KMS-11 (cell line): ENCODE results near the gene SMARCA4.

Experiments
- H2AFZ ChIP-seq: fragments of 200-600 bp; sonication (generic); 2 replicates; pipeline ENCODE4 v1.6.1; 2016; ENCODE audit warnings: antibody characterized with exemption, mixed run types, low read depth
- H3K27ac ChIP-seq: fragments of 200-600 bp; sonication (generic); 2 replicates; pipeline ENCODE4 v1.6.1; 2016; ENCODE audit warnings: mild to moderate bottlenecking, mixed run types
- H3K27me3 ChIP-seq: fragments of 200-600 bp; sonication (generic); 2 replicates; pipeline ENCODE4 v1.6.1; 2017; ENCODE audit warnings: mild to moderate bottlenecking, low read depth, mixed run types, moderate library complexity; ENCODE audit not compliant: insufficient read depth
- H3K36me3 ChIP-seq: fragments of 200-600 bp; sonication (generic); 2 replicates; pipeline ENCODE4 v1.6.1; 2017; ENCODE audit warnings: mild to moderate bottlenecking, mixed run types; ENCODE audit not compliant: insufficient read depth
- H3K4me1 ChIP-seq: fragments of 200-600 bp; sonication (generic); 2 replicates; pipeline ENCODE4 v1.6.1; 2016; ENCODE audit warnings: mild to moderate bottlenecking, low read depth, mixed run types; ENCODE audit not compliant: poor library complexity, severe bottlenecking
- H3K4me2 ChIP-seq: fragments of 200-600 bp; sonication (generic); 2 replicates; pipeline ENCODE4 v1.7.0; 2016; ENCODE audit warnings: mild to moderate bottlenecking, mixed run types
- H3K4me3 ChIP-seq: fragments of 200-600 bp; sonication (generic); IDR thresholded peaks from 2 replicates; pipeline ENCODE4 v1.6.1; 2017; ENCODE audit warnings: low read depth, low read length, mixed read lengths; ENCODE audit not compliant: insufficient read depth
- H3K79me2 ChIP-seq: fragments of 200-600 bp; sonication (generic); 2 replicates; pipeline ENCODE4 v1.6.1; 2016; ENCODE audit warnings: low read depth, mixed run types; ENCODE audit not compliant: insufficient read depth
- H3K9ac ChIP-seq: fragments of 200-600 bp; sonication (generic); 2 replicates; pipeline ENCODE4 v1.6.1; 2016; ENCODE audit warnings: mild to moderate bottlenecking, mixed run types
- H4K20me1 ChIP-seq: fragments of 200-600 bp; sonication (generic); 2 replicates; pipeline ENCODE4 v1.6.1; 2016; ENCODE audit warnings: mild to moderate bottlenecking, mixed run types; ENCODE audit not compliant: insufficient read depth
- CTCF ChIP-seq: fragments of 200-600 bp; sonication (generic); conservative IDR thresholded peaks from 2 replicates; pipeline ENCODE4 v1.6.1; 2017; ENCODE audit warnings: low read depth, mild to moderate bottlenecking, antibody characterized with exemption, low read length, moderate library complexity, mixed read lengths

SMARCA4 gene

GRCh38 chr19:10920288-10920655 lies 40.6 kb upstream of the SMARCA4 start:
- no peak overlapping the region for H3K9ac ChIP-seq
- no peaks in the 10 kb centered on the region for H4K20me1 ChIP-seq
- H3K4me1 ChIP-seq: no peaks in the 10 kb centered on the region
- H3K4me2 ChIP-seq: no peak overlapping the region
- H3K27me3 ChIP-seq: no peaks in the 10 kb centered on the region
- H3K4me3 ChIP-seq: no peak overlapping the region
- H3K27ac ChIP-seq: no peak overlapping the region
- no peak overlapping the region for H2AFZ ChIP-seq
- no peaks in the 10 kb centered on the region for H3K79me2 ChIP-seq
- TF ChIP-seq CTCF: no peak
- no peaks in the 10 kb centered on the region for H3K36me3 ChIP-seq

GRCh38 chr19:10920781-10921180 lies 40.0 kb upstream of the SMARCA4 start:
- Histone ChIP-seq H3K36me3 (no peaks in the 10 kb centered on the region), H3K4me3 (no peak overlapping the region), H3K9ac (no peak overlapping the region)

GRCh38 chr19:10921199-10921909 lies 39.5 kb upstream of the SMARCA4 start:
- Histone ChIP-seq H3K27me3 (no peaks in the 10 kb centered on the region), H2AFZ (no peak overlapping the region), H4K20me1 (no peaks in the 10 kb centered on the region), H3K4me3 (no peak overlapping the region), H3K4me2 (no peak overlapping the region), H3K79me2 (no peaks in the 10 kb centered on the region), H3K9ac (no peak overlapping the region), H3K27ac (no peak overlapping the region), H3K4me1 (no peaks in the 10 kb centered on the region), H3K36me3 (no peaks in the 10 kb centered on the region)
- TF ChIP-seq CTCF: no peak

More at GRCh38 chr19:10920781-10921180, 40.0 kb upstream of the SMARCA4 start:
- Histone ChIP-seq H3K27me3 (no peaks in the 10 kb centered on the region), H3K4me1 (no peaks in the 10 kb centered on the region), H3K79me2 (no peaks in the 10 kb centered on the region), H2AFZ (no peak overlapping the region), H4K20me1 (no peaks in the 10 kb centered on the region), H3K4me2 (no peak overlapping the region), H3K27ac (no peak overlapping the region)
- no peak for TF ChIP-seq CTCF

GRCh38 chr19:10921910-10922637 lies 38.8 kb upstream of the SMARCA4 start:
- no peak overlapping the region for H3K4me2 ChIP-seq
- H2AFZ ChIP-seq: no peak overlapping the region
- TF ChIP-seq CTCF: no peak
- H3K79me2 ChIP-seq: no peaks in the 10 kb centered on the region
- no peak overlapping the region for H3K9ac ChIP-seq
- no peak overlapping the region for H3K4me3 ChIP-seq
- H3K4me1 ChIP-seq: peaks cover under 1% of the 10 kb centered on the region
- no peaks in the 10 kb centered on the region for H3K36me3 ChIP-seq
- no peaks in the 10 kb centered on the region for H4K20me1 ChIP-seq
- H3K27me3 ChIP-seq: no peaks in the 10 kb centered on the region
- H3K27ac ChIP-seq: no peak overlapping the region
